ENCODE measurements around the gene EFCAB7.

DNA sequence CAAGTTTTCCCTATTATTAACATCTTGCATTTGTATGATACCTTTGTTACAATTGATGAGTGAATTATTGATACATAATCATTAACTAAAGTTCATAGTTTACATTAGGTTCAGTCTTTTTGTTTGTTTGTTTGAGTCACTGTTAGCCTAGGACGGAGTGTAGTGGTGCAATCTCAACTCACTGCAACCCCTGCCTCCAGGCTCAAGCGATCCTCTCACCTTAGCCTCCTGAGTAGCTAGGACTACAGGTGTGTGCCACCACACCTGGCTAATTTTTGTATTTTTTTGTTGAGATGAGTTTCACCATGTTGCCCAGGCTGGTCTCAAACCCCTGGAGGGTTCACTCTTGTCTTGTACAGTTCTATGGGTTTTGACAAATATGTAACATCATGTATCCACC lies 36.0 kb downstream of the EFCAB7 start:
- TF ChIP-seq, protein P1, sequence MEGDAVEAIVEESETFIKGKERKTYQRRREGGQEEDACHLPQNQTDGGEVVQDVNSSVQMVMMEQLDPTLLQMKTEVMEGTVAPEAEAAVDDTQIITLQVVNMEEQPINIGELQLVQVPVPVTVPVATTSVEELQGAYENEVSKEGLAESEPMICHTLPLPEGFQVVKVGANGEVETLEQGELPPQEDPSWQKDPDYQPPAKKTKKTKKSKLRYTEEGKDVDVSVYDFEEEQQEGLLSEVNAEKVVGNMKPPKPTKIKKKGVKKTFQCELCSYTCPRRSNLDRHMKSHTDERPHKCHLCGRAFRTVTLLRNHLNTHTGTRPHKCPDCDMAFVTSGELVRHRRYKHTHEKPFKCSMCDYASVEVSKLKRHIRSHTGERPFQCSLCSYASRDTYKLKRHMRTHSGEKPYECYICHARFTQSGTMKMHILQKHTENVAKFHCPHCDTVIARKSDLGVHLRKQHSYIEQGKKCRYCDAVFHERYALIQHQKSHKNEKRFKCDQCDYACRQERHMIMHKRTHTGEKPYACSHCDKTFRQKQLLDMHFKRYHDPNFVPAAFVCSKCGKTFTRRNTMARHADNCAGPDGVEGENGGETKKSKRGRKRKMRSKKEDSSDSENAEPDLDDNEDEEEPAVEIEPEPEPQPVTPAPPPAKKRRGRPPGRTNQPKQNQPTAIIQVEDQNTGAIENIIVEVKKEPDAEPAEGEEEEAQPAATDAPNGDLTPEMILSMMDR (IDR thresholded peaks at IDR 0.05): no peak
- TF ChIP-seq POLR2AphosphoS5 (IDR thresholded peaks at IDR 0.05): no peak
- no peak for TF ChIP-seq EP300 (IDR thresholded peaks at IDR 0.05)
- no peak for TF ChIP-seq POLR2A (IDR thresholded peaks at IDR 0.05)
